ENCODE measurements around the gene WWOX.

- no peak for TF ChIP-seq ZBTB8A (CRISPR knock-in tag; IDR thresholded peaks at IDR 0.05; ENCODE audit: borderline replicate concordance, low read depth)
- TF ChIP-seq CEBPB (IDR thresholded peaks at IDR 0.05; ENCODE audit: borderline replicate concordance, low read depth, low read length) = no peak
- no peak for TF ChIP-seq ZNF138 (CRISPR knock-in tag; IDR thresholded peaks at IDR 0.05; ENCODE audit: low read depth)
- TF ChIP-seq ZNF292 (CRISPR knock-in tag; IDR thresholded peaks at IDR 0.05; ENCODE audit: borderline replicate concordance, low read depth) = no peak
- TF ChIP-seq ATAD3A (CRISPR knock-in tag; IDR thresholded peaks at IDR 0.05) = no peak
- no peak for TF ChIP-seq CREB1 (IDR thresholded peaks at IDR 0.05)
- TF ChIP-seq CREB1 (CRISPR knock-in tag; IDR thresholded peaks at IDR 0.05) = no peak
- TF ChIP-seq, protein P1, sequence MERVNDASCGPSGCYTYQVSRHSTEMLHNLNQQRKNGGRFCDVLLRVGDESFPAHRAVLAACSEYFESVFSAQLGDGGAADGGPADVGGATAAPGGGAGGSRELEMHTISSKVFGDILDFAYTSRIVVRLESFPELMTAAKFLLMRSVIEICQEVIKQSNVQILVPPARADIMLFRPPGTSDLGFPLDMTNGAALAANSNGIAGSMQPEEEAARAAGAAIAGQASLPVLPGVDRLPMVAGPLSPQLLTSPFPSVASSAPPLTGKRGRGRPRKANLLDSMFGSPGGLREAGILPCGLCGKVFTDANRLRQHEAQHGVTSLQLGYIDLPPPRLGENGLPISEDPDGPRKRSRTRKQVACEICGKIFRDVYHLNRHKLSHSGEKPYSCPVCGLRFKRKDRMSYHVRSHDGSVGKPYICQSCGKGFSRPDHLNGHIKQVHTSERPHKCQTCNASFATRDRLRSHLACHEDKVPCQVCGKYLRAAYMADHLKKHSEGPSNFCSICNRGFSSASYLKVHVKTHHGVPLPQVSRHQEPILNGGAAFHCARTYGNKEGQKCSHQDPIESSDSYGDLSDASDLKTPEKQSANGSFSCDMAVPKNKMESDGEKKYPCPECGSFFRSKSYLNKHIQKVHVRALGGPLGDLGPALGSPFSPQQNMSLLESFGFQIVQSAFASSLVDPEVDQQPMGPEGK (CRISPR knock-in tag; IDR thresholded peaks at IDR 0.05) = no peak
- TF ChIP-seq NR3C1 (CRISPR knock-in tag; IDR thresholded peaks at IDR 0.05) = no peak
- TF ChIP-seq ZFP36L2 (CRISPR knock-in tag; IDR thresholded peaks at IDR 0.05) = no peak
- no peak for TF ChIP-seq MXD1 (CRISPR knock-in tag; IDR thresholded peaks at IDR 0.05)
- no peak for TF ChIP-seq MEIS2 (CRISPR knock-in tag; IDR thresholded peaks at IDR 0.05)
- TF ChIP-seq, protein P2, sequence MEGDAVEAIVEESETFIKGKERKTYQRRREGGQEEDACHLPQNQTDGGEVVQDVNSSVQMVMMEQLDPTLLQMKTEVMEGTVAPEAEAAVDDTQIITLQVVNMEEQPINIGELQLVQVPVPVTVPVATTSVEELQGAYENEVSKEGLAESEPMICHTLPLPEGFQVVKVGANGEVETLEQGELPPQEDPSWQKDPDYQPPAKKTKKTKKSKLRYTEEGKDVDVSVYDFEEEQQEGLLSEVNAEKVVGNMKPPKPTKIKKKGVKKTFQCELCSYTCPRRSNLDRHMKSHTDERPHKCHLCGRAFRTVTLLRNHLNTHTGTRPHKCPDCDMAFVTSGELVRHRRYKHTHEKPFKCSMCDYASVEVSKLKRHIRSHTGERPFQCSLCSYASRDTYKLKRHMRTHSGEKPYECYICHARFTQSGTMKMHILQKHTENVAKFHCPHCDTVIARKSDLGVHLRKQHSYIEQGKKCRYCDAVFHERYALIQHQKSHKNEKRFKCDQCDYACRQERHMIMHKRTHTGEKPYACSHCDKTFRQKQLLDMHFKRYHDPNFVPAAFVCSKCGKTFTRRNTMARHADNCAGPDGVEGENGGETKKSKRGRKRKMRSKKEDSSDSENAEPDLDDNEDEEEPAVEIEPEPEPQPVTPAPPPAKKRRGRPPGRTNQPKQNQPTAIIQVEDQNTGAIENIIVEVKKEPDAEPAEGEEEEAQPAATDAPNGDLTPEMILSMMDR (CRISPR knock-in tag; IDR thresholded peaks at IDR 0.05) = no peak
These were observed 364.1 kb downstream of the WWOX start for GRCh38 chr16:78463591-78463990.
